ENCODE measurements around the gene EHBP1. TPM values are rescaled to one million over a fixed set of nuclear protein-coding genes. Genes with fewer than 3 reads are reported as not detected.

The EHBP1 gene
- total RNA-seq, 1 donor from 2014 or later: 35.4 TPM

DNA sequence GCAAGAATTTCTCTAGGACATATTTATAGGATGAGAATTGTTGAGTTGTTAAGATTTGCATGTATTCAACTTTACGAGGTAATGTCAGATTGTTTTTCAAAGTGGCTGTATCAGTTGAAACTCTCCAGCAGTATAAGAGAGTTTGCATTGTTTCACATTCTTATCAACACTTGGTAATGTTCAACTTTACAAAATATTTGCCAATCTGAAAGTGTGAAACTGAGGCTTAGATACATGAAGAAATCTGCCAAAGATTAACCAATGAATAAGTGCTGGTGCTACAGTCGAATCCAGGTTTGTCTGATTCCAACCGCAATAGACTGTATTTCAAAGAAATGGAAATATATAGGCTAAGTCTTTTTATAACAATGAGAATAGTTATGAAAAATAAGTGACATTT, 117.0 kb downstream of the EHBP1 start:
- no peak for DNase-seq

DNA sequence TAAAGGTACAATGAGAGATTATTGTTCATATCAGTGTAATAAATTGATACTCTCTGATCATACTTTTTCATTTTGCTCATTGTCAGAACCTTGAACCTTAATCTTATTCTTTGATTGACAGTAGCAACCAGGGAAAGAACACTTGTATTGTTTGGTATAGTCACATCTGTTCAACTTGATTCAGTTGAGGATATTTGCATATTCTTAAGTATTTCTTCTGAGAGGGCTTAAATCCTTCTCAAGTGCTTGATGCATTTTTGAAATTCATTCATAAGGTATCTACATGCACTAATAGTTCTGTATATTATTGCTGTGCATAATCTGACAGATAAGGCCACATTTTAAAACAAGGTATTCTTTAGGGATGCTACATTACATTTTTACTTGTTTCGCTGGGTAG, 118.9 kb downstream of the EHBP1 start:
- DNase-seq: no peak

DNA sequence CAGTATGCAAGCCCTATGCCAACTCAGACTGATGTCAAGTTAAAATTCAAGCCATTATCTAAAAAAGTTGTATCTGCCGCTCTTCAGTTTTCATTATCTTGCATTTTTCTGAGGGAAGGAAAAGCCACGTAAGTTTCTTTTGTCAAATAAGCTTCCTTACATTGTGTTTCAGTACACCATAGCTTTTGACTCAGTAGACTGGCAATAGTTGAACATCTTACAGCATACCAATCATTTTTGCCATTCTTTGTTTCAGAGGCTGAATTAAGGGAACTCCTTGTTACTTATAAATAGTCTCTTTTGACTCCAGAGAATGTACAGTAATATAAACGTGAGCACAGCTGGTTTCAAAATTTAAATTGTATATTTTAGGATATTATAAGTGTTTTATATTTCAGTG, 120.6 kb downstream of the EHBP1 start:
- DNase-seq: peak; percentile 78

DNA sequence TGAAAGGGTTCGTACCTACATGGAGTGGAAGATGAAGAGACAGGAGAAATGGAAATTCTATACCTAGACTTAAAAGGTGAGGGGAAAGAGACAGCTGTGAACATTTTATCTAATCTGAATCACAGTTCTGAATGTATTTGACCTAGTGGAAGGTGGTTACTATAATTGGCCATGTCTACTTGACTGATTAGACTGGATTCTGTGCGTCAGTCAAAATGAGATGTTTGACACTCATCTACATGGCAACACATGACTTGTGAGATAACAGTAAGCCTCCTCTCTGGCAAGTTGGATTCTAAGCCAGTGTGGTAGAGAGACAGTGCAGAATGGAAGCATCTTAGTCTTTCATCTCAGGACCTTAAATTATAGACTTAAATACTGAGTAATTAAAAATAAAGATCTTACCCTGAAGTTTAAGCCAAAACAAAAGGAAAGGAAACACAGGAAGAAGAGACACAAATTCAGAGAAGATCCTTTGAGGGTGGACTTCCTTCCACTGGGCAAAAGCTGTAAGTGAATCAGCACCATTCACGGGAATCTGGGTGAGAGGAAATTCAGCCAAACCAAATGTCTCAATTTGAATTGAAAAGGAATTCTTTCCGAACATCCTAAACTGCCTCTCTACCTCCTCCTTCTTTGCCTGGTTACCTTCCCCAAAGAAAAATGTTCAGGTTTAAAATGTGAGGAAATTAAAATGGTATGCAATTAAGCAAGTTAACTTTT, 121.6 kb downstream of the EHBP1 start:
- no peak for DNase-seq

DNA sequence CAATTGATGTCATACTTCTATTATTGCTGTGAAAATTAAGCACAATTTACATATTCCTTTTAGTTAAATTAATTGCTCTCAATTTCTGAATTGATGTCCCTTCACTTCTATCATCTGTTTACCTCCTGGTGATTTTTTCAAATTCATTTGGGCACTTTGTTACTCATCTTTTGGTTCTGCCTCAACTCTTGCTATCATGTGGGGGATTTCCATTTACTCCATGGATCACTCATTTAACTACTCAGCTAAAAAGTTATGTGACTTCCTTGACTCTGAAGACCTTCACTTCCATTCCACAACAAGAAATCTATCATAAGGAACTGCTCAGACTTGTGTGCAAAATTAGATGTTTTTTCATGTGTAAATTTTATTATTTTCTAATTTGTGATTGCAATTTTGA, 126.2 kb downstream of the EHBP1 start:
- no peak for DNase-seq

DNA sequence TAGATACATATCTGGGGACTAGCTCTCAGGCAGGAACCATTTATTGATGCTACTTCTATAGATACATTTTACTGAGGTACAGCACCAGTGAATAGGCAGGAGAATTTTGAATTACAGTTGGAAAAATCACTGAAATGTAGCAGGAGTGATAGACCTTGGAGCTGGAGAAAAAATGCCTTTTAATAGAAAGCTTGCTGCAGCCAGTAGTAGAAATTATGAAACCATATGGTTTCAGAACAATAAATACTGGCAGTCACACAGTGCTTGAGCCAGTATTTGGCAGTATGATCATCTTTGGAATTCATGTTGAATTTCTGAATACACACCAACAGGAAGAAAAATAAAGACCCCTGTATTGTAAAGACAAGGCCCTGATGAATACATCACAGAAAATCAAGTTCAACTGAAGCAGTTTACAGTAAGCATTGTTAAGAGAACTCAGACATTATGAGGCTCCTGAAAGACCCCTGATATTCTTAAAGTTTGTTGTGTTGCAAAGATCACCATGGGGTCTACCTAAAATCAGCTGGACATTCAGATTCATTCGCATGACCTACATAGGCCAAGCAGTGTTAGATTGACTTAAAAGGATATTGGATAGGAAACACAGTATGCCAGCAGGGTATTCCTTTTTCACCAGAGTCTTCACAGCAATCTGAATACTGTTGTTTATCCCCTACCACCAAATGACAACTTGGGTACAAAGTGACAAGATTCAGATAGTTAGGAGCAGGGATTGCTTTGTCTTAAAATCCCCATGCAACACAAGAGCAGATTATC, 139.0 kb downstream of the EHBP1 start:
- DNase-seq: no peak

DNA sequence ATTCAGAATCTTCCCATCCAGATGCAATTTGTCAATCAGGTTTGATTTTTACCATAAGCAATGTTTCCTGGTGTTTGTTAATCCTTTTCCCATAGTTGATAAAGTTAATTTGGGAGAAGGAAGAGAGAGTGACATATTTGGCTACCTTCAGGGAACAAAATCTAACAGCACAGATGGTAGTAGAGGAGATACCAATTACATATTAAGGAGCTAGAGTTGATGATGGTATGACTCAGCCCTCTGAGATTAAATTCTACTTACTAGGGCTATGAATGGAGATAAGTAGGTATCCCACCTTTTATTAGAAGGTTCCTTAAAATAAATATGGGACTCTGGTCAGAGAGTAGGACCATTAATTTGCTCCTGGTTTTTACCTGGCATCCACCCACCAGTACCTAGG, 139.7 kb downstream of the EHBP1 start:
- no peak for DNase-seq

DNA sequence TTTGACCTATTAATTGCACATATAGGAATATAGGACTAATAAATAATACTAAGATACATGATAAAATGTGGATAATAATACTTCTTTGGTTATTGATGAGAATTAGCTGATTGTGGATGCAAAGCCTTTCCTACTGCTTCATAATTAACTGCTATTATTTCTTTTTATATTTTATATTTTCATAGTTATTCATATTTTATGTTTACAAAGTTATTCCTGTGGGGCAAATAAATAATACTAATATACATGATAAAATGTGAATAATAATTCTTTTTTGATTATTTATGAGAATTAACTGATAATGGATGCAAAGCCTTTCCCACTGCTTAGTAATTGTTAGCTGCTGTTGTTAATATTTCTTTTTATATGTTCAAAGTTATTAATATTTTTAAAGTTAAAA, 146.7 kb downstream of the EHBP1 start:
- DNase-seq: no peak

DNA sequence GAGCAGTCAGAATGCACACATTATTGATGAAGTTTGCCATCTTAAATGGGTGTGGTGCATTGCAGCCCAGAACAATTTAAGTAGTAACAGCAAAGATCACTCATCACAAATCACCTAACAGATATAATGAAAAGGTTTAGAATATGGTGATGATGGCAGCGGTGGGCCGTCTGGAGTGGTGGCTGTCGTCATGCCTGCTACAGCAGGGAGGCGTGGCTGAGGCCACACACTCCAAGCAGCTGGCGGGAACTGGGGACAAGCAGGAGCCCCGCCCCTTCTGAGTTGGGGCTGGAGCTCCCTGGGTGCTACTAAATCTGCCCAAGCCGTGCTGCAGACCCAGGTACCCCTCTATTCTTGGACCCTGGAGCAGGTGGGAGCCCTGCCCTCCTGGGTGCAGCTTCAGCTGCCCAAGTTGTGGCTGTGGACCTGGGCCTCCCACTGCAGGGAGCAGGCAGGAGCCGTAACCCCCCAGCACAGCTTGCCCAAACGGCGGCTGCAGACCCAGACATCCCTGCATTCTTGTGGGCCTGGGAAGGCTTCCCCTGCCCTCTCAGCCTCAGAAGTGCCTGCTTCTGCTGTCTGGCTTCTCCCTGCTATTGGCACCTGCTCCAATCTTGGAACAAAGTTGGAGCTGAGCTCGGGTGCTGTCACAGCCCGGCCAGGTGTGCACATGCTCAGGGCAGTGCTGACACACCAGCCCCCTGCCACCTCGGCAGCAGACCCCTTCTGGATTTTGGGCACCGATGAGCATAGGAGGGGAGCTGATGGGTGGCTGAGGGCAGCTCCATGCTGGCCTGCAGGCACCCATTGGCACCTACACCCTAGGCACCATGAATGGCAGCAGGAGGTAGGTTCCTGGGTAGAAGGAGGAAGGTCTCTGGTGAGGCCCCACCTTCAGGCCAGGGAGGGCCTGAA, 149.3 kb downstream of the EHBP1 start:
- DNase-seq: no peak

DNA sequence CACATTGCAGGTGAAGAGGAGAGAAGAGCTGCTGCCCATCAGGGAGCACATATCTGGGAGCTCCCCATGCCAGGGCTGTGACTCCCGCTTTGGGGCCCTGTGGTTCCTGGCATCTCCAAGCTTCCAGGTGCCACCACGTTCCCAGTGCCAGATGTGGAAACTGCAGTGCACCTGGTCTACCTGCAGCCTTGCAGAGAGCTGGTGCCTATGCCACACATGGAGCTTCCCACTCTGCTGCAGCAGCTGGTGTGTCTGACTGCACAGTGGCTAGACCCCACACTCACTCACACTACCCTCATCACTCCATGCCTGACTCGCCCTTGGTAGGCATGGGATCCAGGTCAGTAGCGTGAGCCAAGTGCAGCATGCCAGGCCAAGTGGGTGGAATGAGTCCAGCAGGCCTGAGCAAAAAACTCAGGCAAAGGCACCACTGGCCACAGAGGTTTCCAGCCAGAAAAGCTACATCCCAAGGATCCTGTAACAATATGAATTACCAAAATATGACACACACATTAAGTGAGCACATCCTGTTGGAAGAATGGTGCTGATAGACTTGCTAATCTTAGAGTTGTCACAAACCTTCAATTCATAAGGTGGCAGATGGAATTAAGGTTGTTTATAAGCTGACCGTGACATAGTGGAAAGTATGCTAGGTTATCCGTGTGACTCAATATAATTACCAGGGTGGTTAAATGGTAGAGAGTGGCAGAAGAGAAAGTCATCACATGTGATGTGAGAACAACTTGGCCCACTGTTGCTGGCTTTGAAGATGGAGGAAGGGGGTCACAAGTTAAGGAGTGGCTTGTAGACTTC, 150.9 kb downstream of the EHBP1 start:
- no peak for DNase-seq

DNA sequence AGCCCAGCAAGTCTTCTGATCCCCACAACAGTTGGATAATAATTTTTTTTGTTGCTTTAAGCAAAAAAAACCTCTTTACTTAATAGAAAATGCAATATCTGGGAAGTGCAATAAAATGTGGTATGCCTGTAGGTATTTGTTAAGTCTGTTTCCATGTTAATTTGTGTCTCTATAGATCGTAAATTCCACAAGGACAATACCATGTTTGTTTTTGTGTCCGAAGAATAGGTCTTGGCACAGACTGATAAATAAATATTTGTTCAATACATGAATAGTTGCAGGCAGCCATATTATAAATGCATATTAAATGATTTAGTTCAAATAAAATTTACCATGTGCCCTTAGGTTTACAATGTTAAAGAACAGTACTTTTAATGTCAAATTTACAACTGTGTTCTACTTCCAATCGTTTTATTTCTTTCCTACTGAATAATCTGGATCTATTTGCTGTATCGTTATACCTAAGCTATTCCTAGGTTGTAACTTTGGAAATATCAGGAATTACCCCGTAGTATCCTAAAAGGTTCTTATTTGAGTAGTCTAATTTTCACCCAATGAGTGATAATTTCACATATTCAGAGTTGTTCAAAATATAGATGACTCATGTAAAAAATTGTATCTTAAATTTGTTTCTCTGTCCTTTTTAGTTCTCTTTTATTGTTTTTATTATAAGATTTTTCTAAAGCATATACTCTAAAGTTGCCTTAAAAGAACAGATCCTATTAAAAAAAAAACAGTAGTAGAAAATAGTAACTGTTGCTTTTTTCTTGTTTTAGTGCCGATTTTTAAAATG, 151.8 kb downstream of the EHBP1 start:
- no peak for DNase-seq

DNA sequence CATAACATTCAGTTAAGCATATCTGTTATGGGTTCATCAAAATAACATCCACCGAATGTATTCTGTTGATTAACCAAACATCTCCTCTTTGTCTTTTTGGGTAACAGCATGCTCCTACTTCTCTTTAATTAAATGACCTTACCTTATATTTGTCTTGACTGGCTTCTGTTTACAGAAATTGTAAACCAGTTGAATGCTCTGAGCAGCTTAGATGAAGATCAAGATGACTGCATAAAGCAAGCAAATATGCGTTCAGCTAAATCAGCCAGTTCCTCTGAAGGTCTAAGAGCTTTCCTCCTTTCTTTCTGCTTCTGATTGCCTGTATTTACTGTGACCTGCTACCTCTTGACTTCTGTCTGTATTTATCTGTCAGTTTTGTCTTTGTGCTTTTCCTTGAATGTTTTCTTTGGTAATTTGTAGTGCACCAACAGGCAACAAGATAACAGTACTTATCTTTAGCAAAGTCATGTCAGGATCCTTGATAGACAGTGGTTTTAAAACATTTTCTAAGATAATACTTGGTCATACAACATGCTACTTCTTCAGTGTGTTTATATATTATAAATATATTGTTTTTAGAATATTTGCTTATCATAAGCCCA, 152.8 kb downstream of the EHBP1 start:
- DNase-seq: no peak

DNA sequence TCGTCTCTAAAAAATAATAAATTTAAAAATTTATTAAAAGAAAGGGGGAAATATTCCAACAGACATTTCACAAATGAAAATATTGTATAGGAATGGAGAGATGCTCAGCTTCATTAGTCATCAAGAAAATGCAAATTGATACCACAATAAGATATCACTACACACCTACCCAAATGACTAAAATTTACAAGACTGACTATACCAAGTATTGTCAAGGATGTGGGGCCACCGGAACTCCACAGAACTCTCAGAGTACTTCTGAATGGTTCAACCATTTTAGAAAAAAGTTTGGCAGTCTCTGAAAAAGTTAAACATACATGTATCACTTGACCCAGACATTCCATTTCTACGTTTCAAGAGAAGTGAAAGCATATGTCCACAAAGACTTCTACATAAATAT, 163.4 kb downstream of the EHBP1 start:
- no peak for DNase-seq

DNA sequence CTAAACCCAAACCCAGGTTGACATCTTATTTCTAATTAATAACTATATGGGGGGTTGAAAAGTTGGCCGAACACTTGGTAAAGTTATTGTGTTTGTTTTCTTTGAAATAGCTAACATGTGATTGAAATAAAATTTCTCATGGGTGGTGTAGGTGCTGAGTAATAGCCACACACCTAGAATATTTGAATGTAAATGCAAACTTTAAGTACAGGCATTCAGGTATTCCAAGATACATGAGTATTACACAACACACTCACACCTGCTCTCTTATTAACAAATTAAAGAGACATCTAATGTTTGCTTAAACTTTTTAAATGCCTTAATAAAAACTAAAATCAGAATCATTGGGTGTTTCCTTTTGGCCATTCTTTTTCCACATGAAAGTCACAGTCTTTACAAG, 165.5 kb downstream of the EHBP1 start:
- DNase-seq: no peak

DNA sequence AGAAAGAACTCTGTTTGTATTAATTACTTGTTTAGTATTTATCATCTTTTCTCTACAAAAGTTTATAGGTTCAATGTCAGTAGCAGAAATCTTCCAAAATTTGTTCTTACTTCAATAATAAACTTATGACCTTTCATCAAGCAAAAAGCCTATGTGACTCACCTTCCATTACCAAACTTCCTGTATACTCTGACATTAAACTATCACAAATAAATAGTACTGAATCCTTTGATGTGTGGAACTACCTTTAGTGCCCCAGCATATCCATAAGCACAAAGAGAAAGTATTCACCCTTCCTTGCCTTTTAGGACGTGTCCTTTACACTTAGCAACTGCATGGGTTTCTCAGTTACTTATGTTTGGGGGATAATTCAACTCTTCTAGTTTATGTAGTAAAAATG, 166.0 kb downstream of the EHBP1 start:
- DNase-seq: peak; percentile 17

DNA sequence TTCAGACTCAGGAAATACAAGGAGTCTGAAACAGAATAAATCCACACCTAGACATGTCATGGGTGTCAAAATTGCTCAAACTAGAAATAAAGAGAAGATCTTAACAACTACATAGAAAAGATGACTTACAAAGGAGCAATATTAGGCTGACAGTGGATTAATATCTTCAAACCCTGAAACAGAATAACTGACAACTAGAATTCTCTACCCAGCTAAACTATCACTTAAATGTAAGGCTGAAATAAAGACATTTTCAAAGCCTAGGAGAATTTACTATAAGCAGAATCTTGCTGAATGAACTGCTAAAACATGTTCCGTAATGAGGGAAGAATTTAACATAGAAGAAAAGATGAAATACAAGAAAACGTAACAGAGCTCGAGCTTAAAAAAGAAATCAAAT, 168.1 kb downstream of the EHBP1 start:
- no peak for DNase-seq

DNA sequence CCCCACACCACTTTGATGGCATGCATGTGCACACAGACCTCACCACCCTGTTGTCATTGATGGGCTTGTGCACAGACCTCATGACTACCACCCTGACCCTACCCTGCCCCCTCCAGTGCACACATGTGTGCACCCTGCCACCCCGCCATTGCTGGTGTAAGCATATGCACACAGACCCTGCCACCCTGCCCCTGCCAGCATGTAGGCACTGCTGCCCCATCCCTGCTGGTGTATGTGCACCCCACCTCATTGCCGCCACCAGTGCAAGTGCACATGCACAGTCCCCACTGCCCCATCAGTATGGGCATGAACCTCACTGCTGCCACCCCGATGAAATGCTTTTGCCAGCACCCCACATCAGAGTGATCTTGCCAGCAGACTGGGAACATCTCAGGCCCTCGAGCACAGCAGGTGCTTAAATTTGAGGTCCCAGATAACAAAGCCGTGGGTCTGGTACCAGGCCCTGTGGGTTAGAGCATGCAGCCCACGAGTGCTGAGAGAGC, 169.4 kb downstream of the EHBP1 start:
- no peak for DNase-seq

DNA sequence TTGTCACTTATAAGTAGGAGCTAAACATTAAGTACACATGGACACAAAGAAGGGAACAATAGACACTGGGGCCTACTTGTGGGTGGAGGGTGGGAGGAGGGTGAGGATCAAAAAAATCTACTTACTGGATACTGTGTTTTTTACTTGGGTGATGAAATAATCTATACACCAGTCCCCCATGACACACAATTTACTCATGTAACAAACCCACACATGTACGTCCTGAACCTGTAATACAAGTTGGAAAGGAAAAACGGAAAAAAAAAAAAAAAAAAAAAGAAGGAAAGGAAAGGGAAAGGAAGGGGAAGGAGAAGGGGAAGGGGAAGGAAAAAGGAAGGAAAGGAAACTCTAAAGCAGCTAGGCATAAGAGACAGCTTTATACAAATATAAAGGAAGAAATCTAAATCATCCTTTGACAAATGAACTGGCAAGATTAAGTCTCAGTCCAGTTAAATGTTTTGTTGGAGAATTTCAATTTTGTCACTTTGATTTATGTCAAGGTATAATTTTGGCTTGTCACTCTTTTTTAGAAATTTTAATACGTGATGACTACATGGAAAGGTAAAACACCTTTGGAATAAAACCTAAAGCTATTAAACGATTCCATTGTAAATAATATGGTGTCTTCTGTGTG, 175.8 kb downstream of the EHBP1 start:
- DNase-seq: no peak

DNA sequence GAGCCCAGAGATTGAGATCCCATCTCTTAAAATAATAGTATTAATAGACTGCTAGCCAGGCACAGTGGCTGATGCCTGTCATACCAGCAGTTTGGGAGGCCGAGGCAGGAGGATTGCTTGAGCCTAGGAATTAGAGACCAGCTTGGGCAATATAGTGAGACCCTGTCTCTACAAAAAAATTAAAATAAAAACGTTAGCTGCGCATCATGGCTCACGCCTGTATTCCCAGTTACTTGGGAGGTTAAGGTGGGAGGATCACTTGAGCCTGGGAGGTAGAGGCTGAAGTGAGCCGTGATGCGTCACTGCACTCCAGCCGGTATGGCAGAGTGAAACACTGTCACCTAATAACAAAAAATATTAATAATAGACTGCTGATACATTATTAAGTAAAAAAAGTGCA, 178.1 kb downstream of the EHBP1 start:
- DNase-seq: no peak

DNA sequence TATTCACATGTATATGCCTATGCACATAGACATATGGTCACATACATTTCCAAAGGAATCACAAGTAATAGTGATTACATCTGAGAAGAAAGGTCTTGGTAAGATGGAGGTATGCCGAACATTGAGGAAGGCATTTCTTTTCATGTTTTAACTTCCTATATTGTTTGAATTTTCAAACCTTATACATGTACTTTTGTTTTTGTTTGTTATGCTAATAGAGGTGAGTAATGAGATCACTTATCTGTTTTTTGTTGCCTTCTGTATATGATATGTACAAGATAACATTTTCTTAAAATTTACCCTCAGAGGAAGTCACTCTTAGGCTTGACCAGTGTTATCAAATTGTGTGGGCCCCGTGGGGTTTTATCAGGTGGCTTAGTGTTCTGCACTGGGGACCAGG, 178.6 kb downstream of the EHBP1 start:
- no peak for DNase-seq

Measured in dermis blood vessel endothelial cell (primary cell).